Central memory CD8-positive, alpha-beta T cell (primary cell): ENCODE results near the gene LGALS9C.
A peak's percentile ranks its signal among the peaks of the same experiment; 100 is the strongest.
"Not testable (repeated sequence)": the region's sequence is repeated elsewhere in the genome, so short reads cannot be mapped to it uniquely, and the experiment has no call there.

Experiments used
- ATAC-seq: fragments of 150-1000 bp; cut with Tn5 transposase; replicated peaks from 2 replicates; pipeline ENCODE4 v1.10.0; 2022; ENCODE audit warnings: mild to moderate bottlenecking, moderate FRiP score, moderate number of reproducible peaks; ENCODE audit not compliant: poor library complexity, severe bottlenecking; ENCODE audit errors: extremely low read depth
- DNase-seq, 2 donors: peaks; one replicate each; pipeline ENCODE4 v3.0.0; 2021; ENCODE audit warnings: low spot score in 2 of 2
- H3K27ac Mint-ChIP-seq: one replicate; pipeline ENCODE4 v1.8.0; 2022; ENCODE audit warnings: low read depth, mild to moderate bottlenecking, moderate library complexity, mixed read lengths
- H3K27me3 Mint-ChIP-seq: one replicate; pipeline ENCODE4 v1.8.0; 2022; ENCODE audit warnings: mixed read lengths
- H3K36me3 Mint-ChIP-seq: one replicate; pipeline ENCODE4 v1.8.0; 2022; ENCODE audit warnings: mild to moderate bottlenecking, moderate library complexity, mixed read lengths; ENCODE audit not compliant: insufficient read depth
- H3K4me1 Mint-ChIP-seq: one replicate; pipeline ENCODE4 v1.8.0; 2022; ENCODE audit warnings: mixed read lengths
- H3K4me3 Mint-ChIP-seq: one replicate; pipeline ENCODE4 v1.8.0; 2022; ENCODE audit warnings: mild to moderate bottlenecking, moderate library complexity, mixed read lengths
- H3K9me3 Mint-ChIP-seq: one replicate; pipeline ENCODE4 v1.8.0; 2022; ENCODE audit warnings: mixed read lengths

The LGALS9C gene

GRCh38 chr17:18476508-18477308 lies at the start of gene LGALS9C:
TSS of gene LGALS9C (plus strand) at chr17:18476789. CDS start at chr17:18476855, 66 bp downstream.
- ATAC-seq: peak; percentile 78
- H3K27me3 Mint-ChIP-seq, H3K4me3 Mint-ChIP-seq, H3K36me3 Mint-ChIP-seq, DNase-seq, H3K9me3 Mint-ChIP-seq, H3K27ac Mint-ChIP-seq, H3K4me1 Mint-ChIP-seq: not testable (repeated sequence)

- not testable (repeated sequence) for ATAC-seq, H3K4me3 Mint-ChIP-seq, H3K27me3 Mint-ChIP-seq, H3K4me1 Mint-ChIP-seq, DNase-seq, H3K27ac Mint-ChIP-seq, H3K36me3 Mint-ChIP-seq, H3K9me3 Mint-ChIP-seq
Observed at GRCh38 chr17:18432206-18432605, 44.4 kb upstream of the LGALS9C start.

- not testable (repeated sequence) for H3K9me3 Mint-ChIP-seq, DNase-seq, H3K4me3 Mint-ChIP-seq, H3K27me3 Mint-ChIP-seq, ATAC-seq, H3K27ac Mint-ChIP-seq, H3K36me3 Mint-ChIP-seq, H3K4me1 Mint-ChIP-seq
Observed at GRCh38 chr17:18439465-18439870, 37.1 kb upstream of the LGALS9C start.

GRCh38 chr17:18442093-18442492 lies 34.5 kb upstream of the LGALS9C start:
- not testable (repeated sequence) for H3K4me1 Mint-ChIP-seq, H3K27me3 Mint-ChIP-seq, H3K9me3 Mint-ChIP-seq, H3K36me3 Mint-ChIP-seq, H3K4me3 Mint-ChIP-seq, H3K27ac Mint-ChIP-seq, ATAC-seq, DNase-seq

- not testable (repeated sequence) for H3K27ac Mint-ChIP-seq, H3K36me3 Mint-ChIP-seq, ATAC-seq, H3K27me3 Mint-ChIP-seq, H3K4me1 Mint-ChIP-seq, H3K9me3 Mint-ChIP-seq, H3K4me3 Mint-ChIP-seq, DNase-seq
Observed at GRCh38 chr17:18442532-18442931, 34.1 kb upstream of the LGALS9C start.

GRCh38 chr17:18447476-18448205 lies 28.9 kb upstream of the LGALS9C start:
- not testable (repeated sequence) for H3K36me3 Mint-ChIP-seq, H3K27ac Mint-ChIP-seq, H3K4me1 Mint-ChIP-seq, DNase-seq, H3K9me3 Mint-ChIP-seq, H3K27me3 Mint-ChIP-seq, ATAC-seq, H3K4me3 Mint-ChIP-seq

GRCh38 chr17:18448311-18448710 lies 28.3 kb upstream of the LGALS9C start:
- ATAC-seq, H3K27ac Mint-ChIP-seq, H3K4me3 Mint-ChIP-seq, H3K27me3 Mint-ChIP-seq, H3K36me3 Mint-ChIP-seq, H3K9me3 Mint-ChIP-seq, DNase-seq, H3K4me1 Mint-ChIP-seq: not testable (repeated sequence)

GRCh38 chr17:18449833-18450232 lies 26.8 kb upstream of the LGALS9C start:
- DNase-seq, H3K4me1 Mint-ChIP-seq, H3K27me3 Mint-ChIP-seq, ATAC-seq, H3K4me3 Mint-ChIP-seq, H3K27ac Mint-ChIP-seq, H3K36me3 Mint-ChIP-seq, H3K9me3 Mint-ChIP-seq: not testable (repeated sequence)

GRCh38 chr17:18450998-18451397 lies 25.6 kb upstream of the LGALS9C start:
- not testable (repeated sequence) for H3K4me3 Mint-ChIP-seq, H3K9me3 Mint-ChIP-seq, H3K27ac Mint-ChIP-seq, ATAC-seq, DNase-seq, H3K27me3 Mint-ChIP-seq, H3K4me1 Mint-ChIP-seq, H3K36me3 Mint-ChIP-seq

- H3K27me3 Mint-ChIP-seq, H3K27ac Mint-ChIP-seq, H3K4me3 Mint-ChIP-seq, ATAC-seq, DNase-seq, H3K36me3 Mint-ChIP-seq, H3K4me1 Mint-ChIP-seq, H3K9me3 Mint-ChIP-seq: not testable (repeated sequence)
Observed at GRCh38 chr17:18451969-18452368, 24.6 kb upstream of the LGALS9C start.

- H3K4me1 Mint-ChIP-seq: not testable (repeated sequence)
Observed at GRCh38 chr17:18459035-18459434, 17.6 kb upstream of the LGALS9C start.

GRCh38 chr17:18463831-18464502 lies 12.6 kb upstream of the LGALS9C start:
- H3K36me3 Mint-ChIP-seq, H3K27me3 Mint-ChIP-seq, H3K27ac Mint-ChIP-seq: not testable (repeated sequence)

More at GRCh38 chr17:18459035-18459434, 17.6 kb upstream of the LGALS9C start:
- H3K9me3 Mint-ChIP-seq, H3K27ac Mint-ChIP-seq, H3K36me3 Mint-ChIP-seq, ATAC-seq, H3K4me3 Mint-ChIP-seq, DNase-seq, H3K27me3 Mint-ChIP-seq: not testable (repeated sequence)

More at GRCh38 chr17:18463831-18464502, 12.6 kb upstream of the LGALS9C start:
- not testable (repeated sequence) for H3K4me1 Mint-ChIP-seq, ATAC-seq, H3K9me3 Mint-ChIP-seq, H3K4me3 Mint-ChIP-seq, DNase-seq
